HepG2 (cell line): Measurements from ENCODE around the gene NEU4. TPM values are rescaled to one million over a fixed set of nuclear protein-coding genes. Genes with fewer than 3 reads are reported as not detected.
A peak's percentile ranks its signal among the peaks of the same experiment; 100 is the strongest.

ENCODE experiments used
- CAMTA2 ChIP-seq: sonication (generic); formaldehyde crosslinking; IDR thresholded peaks from 2 replicates; pipeline ENCODE4 v1.4.0; 2020; ENCODE audit warnings: mild to moderate bottlenecking, missing genetic modification reagents, borderline replicate concordance
- CBX5 ChIP-seq: sonication (generic); formaldehyde crosslinking; IDR thresholded peaks from 2 replicates; pipeline ENCODE4 v1.4.0; 2020; ENCODE audit warnings: missing genetic modification reagents, borderline replicate concordance
- ETV5 ChIP-seq: IDR thresholded peaks from 2 replicates; pipeline ENCODE4 v1.6.1; 2018; ENCODE audit warnings: missing biosample characterization, missing genetic modification reagents, inconsistent platforms, borderline replicate concordance
- HBP1 ChIP-seq: IDR thresholded peaks from 2 replicates; pipeline ENCODE4 v1.6.1; 2016; ENCODE audit warnings: low read depth, control low read depth
- NKX3-1 ChIP-seq: sonication (generic); formaldehyde crosslinking; IDR thresholded peaks from 2 replicates; pipeline ENCODE4 v1.5.0; 2020; ENCODE audit warnings: missing genetic modification reagents
- PRDM4 ChIP-seq: sonication (generic); formaldehyde crosslinking; IDR thresholded peaks from 2 replicates; pipeline ENCODE4 v1.9.0; 2021; ENCODE audit warnings: missing genetic modification reagents, borderline replicate concordance
- PRPF4 ChIP-seq: fragments of 200-400 bp; formaldehyde crosslinking; IDR thresholded peaks from 2 replicates; pipeline ENCODE4 v1.6.1; 2016; ENCODE audit warnings: low read length, low read depth; ENCODE audit not compliant: poor library complexity, severe bottlenecking
- RFXAP ChIP-seq: sonication (generic); formaldehyde crosslinking; IDR thresholded peaks from 2 replicates; pipeline ENCODE4 v1.4.0; 2020; ENCODE audit warnings: missing genetic modification reagents, borderline replicate concordance
- SSRP1 ChIP-seq: IDR thresholded peaks from 2 replicates; pipeline ENCODE4 v1.6.1; 2016; ENCODE audit warnings: control low read depth
- ZBTB10 ChIP-seq: sonication (generic); formaldehyde crosslinking; IDR thresholded peaks from 2 replicates; pipeline ENCODE4 v1.4.0; 2020; ENCODE audit warnings: missing genetic modification reagents, borderline replicate concordance
- ZFP82 ChIP-seq: sonication (generic); formaldehyde crosslinking; IDR thresholded peaks from 2 replicates; pipeline ENCODE4 v1.5.1; 2020; ENCODE audit warnings: mild to moderate bottlenecking, missing genetic modification reagents, borderline replicate concordance
- ZNF138 ChIP-seq: sonication (generic); formaldehyde crosslinking; IDR thresholded peaks from 2 replicates; pipeline ENCODE4 v1.5.0; 2020; ENCODE audit warnings: mild to moderate bottlenecking, low read depth, missing genetic modification reagents
- ZNF367 ChIP-seq: sonication (generic); formaldehyde crosslinking; IDR thresholded peaks from 2 replicates; pipeline ENCODE4 v1.4.0; 2020; ENCODE audit warnings: missing genetic modification reagents, borderline replicate concordance
- ZNF609 ChIP-seq: sonication (generic); formaldehyde crosslinking; IDR thresholded peaks from 2 replicates; pipeline ENCODE4 v1.4.0; 2020; ENCODE audit warnings: mild to moderate bottlenecking, missing genetic modification reagents, borderline replicate concordance
- ZNF740 ChIP-seq: sonication (generic); formaldehyde crosslinking; IDR thresholded peaks from 2 replicates; pipeline ENCODE4 v1.4.0; 2020; ENCODE audit warnings: missing genetic modification reagents
- polyA plus RNA-seq, 8 experiments: library from polyadenylated mRNA; depleted of rRNA in 3 of 8; stranded (reverse) in 7 of 8; unstranded in 1 of 8; fragments of >200 nt; fragmentation: Illumina TruSeq in 4 of 8; extraction: Trizol in 4 of 8; gene quantifications; 2 replicates each; pipeline versions ENCODE4 v1.2.1 to v1.2.3, GENCODE V29; 2011 to 2016; ENCODE audit warnings: low read depth in 4 of 8, missing spikeins in 1 of 8, mixed read lengths in 1 of 8; ENCODE audit not compliant: insufficient read depth in 1 of 8
- total RNA-seq, 5 experiments: library from RNA; depleted of rRNA; stranded (reverse); fragments of >200 nt; fragmentation: Illumina TruSeq; extraction: Trizol; gene quantifications; 2 replicates each; pipeline ENCODE4 v1.2.3, GENCODE V29; 2016; ENCODE audit warnings: low read depth in 1 of 5

NEU4 gene
- total and polyA plus RNA-seq, 2 of the 13 experiments (the other 11 are each of a cell fraction or from before 2014, with no cell fraction given) = 53.5 to 107 TPM

GRCh38 chr2:241818229-241818942 lies 9.4 kb downstream of the NEU4 start (continued):
- TF ChIP-seq ZNF609 (CRISPR knock-in tag) = no peak
- no peak for TF ChIP-seq SSRP1 (CRISPR knock-in tag)
- no peak for TF ChIP-seq RFXAP (CRISPR knock-in tag)
- no peak for TF ChIP-seq ZNF138 (CRISPR knock-in tag)
- TF ChIP-seq NKX3-1 = no peak
- TF ChIP-seq CBX5 = no peak
- no peak for TF ChIP-seq ZBTB10 (CRISPR knock-in tag)
- peak; percentile 73; the same call in 1 of the 2 replicates for TF ChIP-seq ZNF740 (CRISPR knock-in tag)
- TF ChIP-seq ZFP82 = no peak
- TF ChIP-seq CAMTA2 (CRISPR knock-in tag) = no peak
- no peak for TF ChIP-seq HBP1 (CRISPR knock-in tag)
- TF ChIP-seq ZNF367 (CRISPR knock-in tag) = no peak
- no peak for TF ChIP-seq PRPF4
- no peak for TF ChIP-seq PRDM4 (CRISPR knock-in tag)
- no peak for TF ChIP-seq ETV5
